H1 (cell line): Measurements from ENCODE around the gene UPF2. TPM values are rescaled to one million over a fixed set of nuclear protein-coding genes. Genes with fewer than 3 reads are reported as not detected.

Experiments used
- CEBPB ChIP-seq: IDR thresholded peaks from 2 replicates; pipeline ENCODE4 v1.6.1; 2012; ENCODE audit warnings: low read depth, low read length
- CHD1 ChIP-seq: IDR thresholded peaks from 2 replicates; pipeline ENCODE4 v1.6.1; 2012; ENCODE audit warnings: low read depth, low read length, improper control_type of control experiment
- EP300 ChIP-seq, 2 experiments: IDR thresholded peaks; 1 replicate in 1 of 2; 2 replicates in 1 of 2; pipeline ENCODE4 v1.6.1; 2011 to 2012; ENCODE audit warnings: low read depth in 2 of 2, low read length in 2 of 2, mild to moderate bottlenecking in 2 of 2, borderline replicate concordance in 1 of 2, inconsistent platforms in 1 of 2, moderate library complexity in 1 of 2
- EZH2 ChIP-seq: fragments of 200-600 bp; sonication (generic); IDR thresholded peaks from 2 replicates; pipeline ENCODE4 v1.7.1; 2012; ENCODE audit warnings: low read depth, mild to moderate bottlenecking, moderate library complexity, low read length, inconsistent platforms; ENCODE audit not compliant: severe bottlenecking
- GABPA ChIP-seq: IDR thresholded peaks from 2 replicates; pipeline ENCODE4 v1.6.1; 2011; ENCODE audit warnings: mild to moderate bottlenecking, low read length, moderate library complexity, borderline replicate concordance; ENCODE audit not compliant: insufficient read depth
- HDAC6 ChIP-seq: IDR thresholded peaks from one replicate; pipeline ENCODE4 v1.7.1; 2012; ENCODE audit warnings: low read depth, mild to moderate bottlenecking, inconsistent platforms, low read length, moderate library complexity
- JUN ChIP-seq: IDR thresholded peaks from 2 replicates; pipeline ENCODE4 v1.6.1; 2011; ENCODE audit warnings: low read depth, mild to moderate bottlenecking, improper control_type of control experiment, low read length
- KDM1A ChIP-seq: fragments of 200-600, 300-600 bp; sonication (generic); IDR thresholded peaks from 2 replicates; pipeline ENCODE4 v1.7.1; 2016; ENCODE audit warnings: mild to moderate bottlenecking, low read length, borderline replicate concordance
- MAFK ChIP-seq: IDR thresholded peaks from 2 replicates; pipeline ENCODE4 v1.6.1; 2012; ENCODE audit warnings: low read depth, mild to moderate bottlenecking, improper control_type of control experiment, low read length
- SP4 ChIP-seq: IDR thresholded peaks from 2 replicates; pipeline ENCODE4 v1.6.1; 2012; ENCODE audit warnings: low read length, inconsistent platforms
- polyA plus RNA-seq, 7 experiments: library from polyadenylated mRNA; depleted of rRNA in 3 of 7; stranded (reverse) in 5 of 7; unstranded in 2 of 7; fragments of >200 nt in 5 of 7; fragments of 200-250 nt in 2 of 7; gene quantifications; 1 replicate in 5 of 7; 2 replicates in 1 of 7; 4 replicates in 1 of 7; pipeline versions ENCODE4 v1.2.1 to v1.2.3, GENCODE V29; 2011 to 2013; ENCODE audit warnings: missing spikeins in 2 of 7, mixed read lengths in 2 of 7
- total RNA-seq: library from RNA; stranded (reverse); fragmentation: NEBNext Ultra II Directional; extraction: Animal tissue kit (Norgen Biotek cat#: 25700); gene quantifications from 2 replicates; pipeline ENCODE4 v1.2.1, GENCODE V29; 2021
- TF ChIP-seq, protein P1 (sequence below): fragments of 300-600 bp; sonication (generic); IDR thresholded peaks from 2 replicates; pipeline ENCODE4 v1.7.1; 2012; ENCODE audit warnings: low read length, moderate library complexity, mild to moderate bottlenecking, inconsistent platforms; ENCODE audit not compliant: insufficient replicate concordance
- TF ChIP-seq, protein P2 (sequence below): IDR thresholded peaks from 2 replicates; pipeline ENCODE4 v1.6.1; 2012; ENCODE audit warnings: inconsistent platforms

UPF2 gene
- total and polyA plus RNA-seq, 2 of the 8 experiments (the other 6 are each of a cell fraction or from before 2014, with no cell fraction given) = 6.2 to 32.8 TPM

DNA sequence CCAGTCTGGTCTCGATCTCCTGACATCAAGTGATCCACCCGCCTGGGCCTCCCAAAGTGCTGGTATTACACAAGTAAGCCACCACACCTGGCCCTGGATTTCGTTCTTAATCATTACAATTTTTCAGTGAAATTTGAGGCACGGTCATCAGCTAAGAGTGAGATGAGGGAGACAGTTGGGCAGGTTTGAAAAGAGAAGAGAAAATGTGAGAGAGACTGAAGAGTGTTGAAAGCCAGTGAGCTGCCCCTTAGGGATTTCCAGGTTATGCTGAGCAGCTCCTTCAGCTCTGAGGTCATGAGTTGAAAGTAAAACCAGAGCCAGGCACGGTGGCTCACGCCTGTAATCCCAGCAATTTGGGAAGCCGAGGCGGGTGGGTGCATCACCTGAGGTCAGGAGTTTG, 5.9 kb upstream of the UPF2 start (continued):
- TF ChIP-seq, protein P1, sequence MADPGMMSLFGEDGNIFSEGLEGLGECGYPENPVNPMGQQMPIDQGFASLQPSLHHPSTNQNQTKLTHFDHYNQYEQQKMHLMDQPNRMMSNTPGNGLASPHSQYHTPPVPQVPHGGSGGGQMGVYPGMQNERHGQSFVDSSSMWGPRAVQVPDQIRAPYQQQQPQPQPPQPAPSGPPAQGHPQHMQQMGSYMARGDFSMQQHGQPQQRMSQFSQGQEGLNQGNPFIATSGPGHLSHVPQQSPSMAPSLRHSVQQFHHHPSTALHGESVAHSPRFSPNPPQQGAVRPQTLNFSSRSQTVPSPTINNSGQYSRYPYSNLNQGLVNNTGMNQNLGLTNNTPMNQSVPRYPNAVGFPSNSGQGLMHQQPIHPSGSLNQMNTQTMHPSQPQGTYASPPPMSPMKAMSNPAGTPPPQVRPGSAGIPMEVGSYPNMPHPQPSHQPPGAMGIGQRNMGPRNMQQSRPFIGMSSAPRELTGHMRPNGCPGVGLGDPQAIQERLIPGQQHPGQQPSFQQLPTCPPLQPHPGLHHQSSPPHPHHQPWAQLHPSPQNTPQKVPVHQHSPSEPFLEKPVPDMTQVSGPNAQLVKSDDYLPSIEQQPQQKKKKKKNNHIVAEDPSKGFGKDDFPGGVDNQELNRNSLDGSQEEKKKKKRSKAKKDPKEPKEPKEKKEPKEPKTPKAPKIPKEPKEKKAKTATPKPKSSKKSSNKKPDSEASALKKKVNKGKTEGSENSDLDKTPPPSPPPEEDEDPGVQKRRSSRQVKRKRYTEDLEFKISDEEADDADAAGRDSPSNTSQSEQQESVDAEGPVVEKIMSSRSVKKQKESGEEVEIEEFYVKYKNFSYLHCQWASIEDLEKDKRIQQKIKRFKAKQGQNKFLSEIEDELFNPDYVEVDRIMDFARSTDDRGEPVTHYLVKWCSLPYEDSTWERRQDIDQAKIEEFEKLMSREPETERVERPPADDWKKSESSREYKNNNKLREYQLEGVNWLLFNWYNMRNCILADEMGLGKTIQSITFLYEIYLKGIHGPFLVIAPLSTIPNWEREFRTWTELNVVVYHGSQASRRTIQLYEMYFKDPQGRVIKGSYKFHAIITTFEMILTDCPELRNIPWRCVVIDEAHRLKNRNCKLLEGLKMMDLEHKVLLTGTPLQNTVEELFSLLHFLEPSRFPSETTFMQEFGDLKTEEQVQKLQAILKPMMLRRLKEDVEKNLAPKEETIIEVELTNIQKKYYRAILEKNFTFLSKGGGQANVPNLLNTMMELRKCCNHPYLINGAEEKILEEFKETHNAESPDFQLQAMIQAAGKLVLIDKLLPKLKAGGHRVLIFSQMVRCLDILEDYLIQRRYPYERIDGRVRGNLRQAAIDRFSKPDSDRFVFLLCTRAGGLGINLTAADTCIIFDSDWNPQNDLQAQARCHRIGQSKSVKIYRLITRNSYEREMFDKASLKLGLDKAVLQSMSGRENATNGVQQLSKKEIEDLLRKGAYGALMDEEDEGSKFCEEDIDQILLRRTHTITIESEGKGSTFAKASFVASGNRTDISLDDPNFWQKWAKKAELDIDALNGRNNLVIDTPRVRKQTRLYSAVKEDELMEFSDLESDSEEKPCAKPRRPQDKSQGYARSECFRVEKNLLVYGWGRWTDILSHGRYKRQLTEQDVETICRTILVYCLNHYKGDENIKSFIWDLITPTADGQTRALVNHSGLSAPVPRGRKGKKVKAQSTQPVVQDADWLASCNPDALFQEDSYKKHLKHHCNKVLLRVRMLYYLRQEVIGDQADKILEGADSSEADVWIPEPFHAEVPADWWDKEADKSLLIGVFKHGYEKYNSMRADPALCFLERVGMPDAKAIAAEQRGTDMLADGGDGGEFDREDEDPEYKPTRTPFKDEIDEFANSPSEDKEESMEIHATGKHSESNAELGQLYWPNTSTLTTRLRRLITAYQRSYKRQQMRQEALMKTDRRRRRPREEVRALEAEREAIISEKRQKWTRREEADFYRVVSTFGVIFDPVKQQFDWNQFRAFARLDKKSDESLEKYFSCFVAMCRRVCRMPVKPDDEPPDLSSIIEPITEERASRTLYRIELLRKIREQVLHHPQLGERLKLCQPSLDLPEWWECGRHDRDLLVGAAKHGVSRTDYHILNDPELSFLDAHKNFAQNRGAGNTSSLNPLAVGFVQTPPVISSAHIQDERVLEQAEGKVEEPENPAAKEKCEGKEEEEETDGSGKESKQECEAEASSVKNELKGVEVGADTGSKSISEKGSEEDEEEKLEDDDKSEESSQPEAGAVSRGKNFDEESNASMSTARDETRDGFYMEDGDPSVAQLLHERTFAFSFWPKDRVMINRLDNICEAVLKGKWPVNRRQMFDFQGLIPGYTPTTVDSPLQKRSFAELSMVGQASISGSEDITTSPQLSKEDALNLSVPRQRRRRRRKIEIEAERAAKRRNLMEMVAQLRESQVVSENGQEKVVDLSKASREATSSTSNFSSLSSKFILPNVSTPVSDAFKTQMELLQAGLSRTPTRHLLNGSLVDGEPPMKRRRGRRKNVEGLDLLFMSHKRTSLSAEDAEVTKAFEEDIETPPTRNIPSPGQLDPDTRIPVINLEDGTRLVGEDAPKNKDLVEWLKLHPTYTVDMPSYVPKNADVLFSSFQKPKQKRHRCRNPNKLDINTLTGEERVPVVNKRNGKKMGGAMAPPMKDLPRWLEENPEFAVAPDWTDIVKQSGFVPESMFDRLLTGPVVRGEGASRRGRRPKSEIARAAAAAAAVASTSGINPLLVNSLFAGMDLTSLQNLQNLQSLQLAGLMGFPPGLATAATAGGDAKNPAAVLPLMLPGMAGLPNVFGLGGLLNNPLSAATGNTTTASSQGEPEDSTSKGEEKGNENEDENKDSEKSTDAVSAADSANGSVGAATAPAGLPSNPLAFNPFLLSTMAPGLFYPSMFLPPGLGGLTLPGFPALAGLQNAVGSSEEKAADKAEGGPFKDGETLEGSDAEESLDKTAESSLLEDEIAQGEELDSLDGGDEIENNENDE = no peak
- TF ChIP-seq HDAC6 (no peak), SP4 (no peak), MAFK (no peak), CEBPB (no peak), EZH2 (no peak), GABPA (no peak), CHD1 (no peak), JUN (no peak), EP300 (IDR thresholded peaks at IDR 0.05; ENCODE audit: borderline replicate concordance in 1 of 2, low read depth in 2 of 2, low read length in 2 of 2) (no peak), KDM1A (no peak)
- TF ChIP-seq, protein P2, sequence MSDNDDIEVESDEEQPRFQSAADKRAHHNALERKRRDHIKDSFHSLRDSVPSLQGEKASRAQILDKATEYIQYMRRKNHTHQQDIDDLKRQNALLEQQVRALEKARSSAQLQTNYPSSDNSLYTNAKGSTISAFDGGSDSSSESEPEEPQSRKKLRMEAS = no peak
